ENCODE results near the gene CELSR1. TPM values are rescaled to one million over a fixed set of nuclear protein-coding genes. Genes with fewer than 3 reads are reported as not detected.

CELSR1 gene
- total RNA-seq, 1 experiment from 2014 or later, result 33.2 TPM

DNA sequence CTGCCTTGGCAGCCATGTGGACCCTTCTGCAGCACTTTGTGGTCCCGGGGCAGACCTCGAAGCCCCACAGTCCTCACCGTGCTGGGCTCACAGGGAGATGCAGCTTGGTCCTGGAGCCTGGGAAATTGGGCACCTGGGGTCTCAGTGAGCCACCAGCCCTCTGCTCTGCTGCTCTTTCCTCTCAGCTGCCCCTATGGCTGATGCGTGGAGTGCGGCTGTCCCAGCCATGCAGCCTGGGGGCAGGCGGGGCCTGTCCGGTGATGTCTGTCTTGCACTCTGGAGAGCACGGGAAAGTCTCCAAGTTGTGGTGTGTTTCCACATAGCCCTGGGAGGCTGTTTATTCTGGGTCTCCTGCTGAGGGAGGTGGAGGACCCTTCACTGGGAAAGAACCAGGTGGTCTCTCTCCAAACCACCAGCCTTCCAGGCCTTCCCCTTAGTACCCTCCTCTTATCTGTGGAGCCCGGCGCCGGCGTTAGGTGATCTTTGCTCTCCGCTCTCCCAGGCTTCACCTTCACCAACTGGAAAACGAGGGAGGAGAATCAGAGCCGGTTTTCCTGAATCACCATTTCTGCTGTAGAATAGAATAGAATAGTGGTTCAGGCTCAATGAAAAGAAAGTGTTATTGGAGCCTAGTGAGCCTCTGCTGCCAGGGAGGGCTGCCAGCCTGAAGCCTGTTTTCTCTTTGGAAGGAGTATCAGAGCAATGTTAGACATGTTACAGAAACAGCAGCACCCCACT is 41.6 kb upstream of the CELSR1 start:
- H3K4me1 Mint-ChIP-seq (ENCODE audit: low read depth, unreplicated experiment), result peaks cover 36% of the 10 kb centered on the region
- H3K4me3 Mint-ChIP-seq (ENCODE audit: unreplicated experiment), result peak overlapping the region; percentile 78
- TSS peak; percentile 12 for BruUV-seq (replicated peaks)
- H3K9me3 Mint-ChIP-seq (ENCODE audit: unreplicated experiment), result no peaks in the 10 kb centered on the region
- Histone ChIP-seq H3K27me3 (replicated peaks; ENCODE audit: control insufficient read depth, insufficient read depth, low read length) (no peaks in the 10 kb centered on the region), H3K36me3 (ENCODE audit: control insufficient read depth, insufficient read depth, low read length) (no peaks in the 10 kb centered on the region), H3K9me3 (no peaks in the 10 kb centered on the region), H3K4me3 (ENCODE audit: low read depth, low read length) (no peak overlapping the region), H3K4me1 (peaks cover 47% of the 10 kb centered on the region)
- ChIA-PET POLR2A (no interaction called here), CTCF (no interaction called here)
- H3K27ac Mint-ChIP-seq (ENCODE audit: unreplicated experiment), result no peak overlapping the region
- intact Hi-C loops (cut with micrococcal nuclease; ENCODE audit: unreplicated experiment), result no loop called here
- H3K27me3 Mint-ChIP-seq (ENCODE audit: insufficient read depth, unreplicated experiment), result no peaks in the 10 kb centered on the region
- TF ChIP-seq, protein P1, sequence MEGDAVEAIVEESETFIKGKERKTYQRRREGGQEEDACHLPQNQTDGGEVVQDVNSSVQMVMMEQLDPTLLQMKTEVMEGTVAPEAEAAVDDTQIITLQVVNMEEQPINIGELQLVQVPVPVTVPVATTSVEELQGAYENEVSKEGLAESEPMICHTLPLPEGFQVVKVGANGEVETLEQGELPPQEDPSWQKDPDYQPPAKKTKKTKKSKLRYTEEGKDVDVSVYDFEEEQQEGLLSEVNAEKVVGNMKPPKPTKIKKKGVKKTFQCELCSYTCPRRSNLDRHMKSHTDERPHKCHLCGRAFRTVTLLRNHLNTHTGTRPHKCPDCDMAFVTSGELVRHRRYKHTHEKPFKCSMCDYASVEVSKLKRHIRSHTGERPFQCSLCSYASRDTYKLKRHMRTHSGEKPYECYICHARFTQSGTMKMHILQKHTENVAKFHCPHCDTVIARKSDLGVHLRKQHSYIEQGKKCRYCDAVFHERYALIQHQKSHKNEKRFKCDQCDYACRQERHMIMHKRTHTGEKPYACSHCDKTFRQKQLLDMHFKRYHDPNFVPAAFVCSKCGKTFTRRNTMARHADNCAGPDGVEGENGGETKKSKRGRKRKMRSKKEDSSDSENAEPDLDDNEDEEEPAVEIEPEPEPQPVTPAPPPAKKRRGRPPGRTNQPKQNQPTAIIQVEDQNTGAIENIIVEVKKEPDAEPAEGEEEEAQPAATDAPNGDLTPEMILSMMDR (IDR thresholded peaks at IDR 0.05; ENCODE audit: insufficient read depth in 1 of 2, low read depth in 1 of 2, low read length in 1 of 2, severe bottlenecking in 1 of 2, unreplicated experiment in 1 of 2), result no peak
- H3K36me3 Mint-ChIP-seq (ENCODE audit: insufficient read depth, unreplicated experiment), result no peaks in the 10 kb centered on the region
- DNase-seq, result peak; percentile 19 to 32

DNA sequence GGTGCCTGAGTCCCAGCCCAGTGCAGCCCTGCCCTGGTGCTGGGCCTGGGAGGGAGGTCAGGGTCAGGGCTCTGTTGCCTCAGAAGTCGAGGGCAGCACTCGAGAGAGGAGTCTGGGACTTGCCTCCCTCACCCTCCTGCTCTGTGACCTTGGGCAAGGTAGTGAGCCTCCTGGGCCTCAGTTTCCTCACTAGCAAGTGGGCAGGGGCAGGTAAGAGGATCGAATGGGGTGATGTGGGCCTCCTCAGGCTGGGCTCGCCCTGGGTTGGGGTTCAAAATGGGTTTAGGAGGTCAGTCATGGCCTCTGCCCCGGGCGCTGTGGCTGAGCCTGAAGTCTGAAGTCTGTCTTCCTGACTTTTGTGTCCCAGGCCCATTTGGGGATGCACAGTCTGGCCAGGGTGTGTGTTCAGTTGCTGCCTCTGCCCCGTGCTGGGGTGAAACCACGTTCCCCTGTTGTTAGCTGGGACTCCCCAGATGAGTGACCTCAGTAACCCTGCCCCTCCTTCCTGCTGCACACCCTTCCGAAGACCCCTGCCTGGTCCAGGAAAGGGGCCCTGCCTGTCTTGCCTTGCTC is 40.9 kb upstream of the CELSR1 start:
- Histone ChIP-seq H3K36me3 (ENCODE audit: control insufficient read depth, insufficient read depth, low read length) (no peaks in the 10 kb centered on the region), H3K4me3 (ENCODE audit: low read depth, low read length) (peak overlapping the region; percentile 72), H3K9me3 (no peaks in the 10 kb centered on the region), H3K4me1 (peaks cover 46% of the 10 kb centered on the region), H3K27me3 (replicated peaks; ENCODE audit: control insufficient read depth, insufficient read depth, low read length) (no peaks in the 10 kb centered on the region)
- peaks cover 32% of the 10 kb centered on the region for H3K4me1 Mint-ChIP-seq (ENCODE audit: low read depth, unreplicated experiment)
- peak in 1 of 2 experiments; percentile 35 for DNase-seq
- CTCF ChIA-PET, result no interaction called here
- POLR2A ChIA-PET, result no interaction called here
- intact Hi-C loops (cut with micrococcal nuclease; ENCODE audit: unreplicated experiment), result no loop called here
- H3K27me3 Mint-ChIP-seq (ENCODE audit: insufficient read depth, unreplicated experiment), result no peaks in the 10 kb centered on the region
- TF ChIP-seq, protein P1 (IDR thresholded peaks at IDR 0.05; ENCODE audit: insufficient read depth in 1 of 2, low read depth in 1 of 2, low read length in 1 of 2, severe bottlenecking in 1 of 2, unreplicated experiment in 1 of 2), result no peak
- H3K4me3 Mint-ChIP-seq (ENCODE audit: unreplicated experiment), result peak overlapping the region; percentile 78
- no TSS peak for BruUV-seq (replicated peaks)
- no peak overlapping the region for H3K27ac Mint-ChIP-seq (ENCODE audit: unreplicated experiment)
- no peaks in the 10 kb centered on the region for H3K9me3 Mint-ChIP-seq (ENCODE audit: unreplicated experiment)
- H3K36me3 Mint-ChIP-seq (ENCODE audit: insufficient read depth, unreplicated experiment), result no peaks in the 10 kb centered on the region

DNA sequence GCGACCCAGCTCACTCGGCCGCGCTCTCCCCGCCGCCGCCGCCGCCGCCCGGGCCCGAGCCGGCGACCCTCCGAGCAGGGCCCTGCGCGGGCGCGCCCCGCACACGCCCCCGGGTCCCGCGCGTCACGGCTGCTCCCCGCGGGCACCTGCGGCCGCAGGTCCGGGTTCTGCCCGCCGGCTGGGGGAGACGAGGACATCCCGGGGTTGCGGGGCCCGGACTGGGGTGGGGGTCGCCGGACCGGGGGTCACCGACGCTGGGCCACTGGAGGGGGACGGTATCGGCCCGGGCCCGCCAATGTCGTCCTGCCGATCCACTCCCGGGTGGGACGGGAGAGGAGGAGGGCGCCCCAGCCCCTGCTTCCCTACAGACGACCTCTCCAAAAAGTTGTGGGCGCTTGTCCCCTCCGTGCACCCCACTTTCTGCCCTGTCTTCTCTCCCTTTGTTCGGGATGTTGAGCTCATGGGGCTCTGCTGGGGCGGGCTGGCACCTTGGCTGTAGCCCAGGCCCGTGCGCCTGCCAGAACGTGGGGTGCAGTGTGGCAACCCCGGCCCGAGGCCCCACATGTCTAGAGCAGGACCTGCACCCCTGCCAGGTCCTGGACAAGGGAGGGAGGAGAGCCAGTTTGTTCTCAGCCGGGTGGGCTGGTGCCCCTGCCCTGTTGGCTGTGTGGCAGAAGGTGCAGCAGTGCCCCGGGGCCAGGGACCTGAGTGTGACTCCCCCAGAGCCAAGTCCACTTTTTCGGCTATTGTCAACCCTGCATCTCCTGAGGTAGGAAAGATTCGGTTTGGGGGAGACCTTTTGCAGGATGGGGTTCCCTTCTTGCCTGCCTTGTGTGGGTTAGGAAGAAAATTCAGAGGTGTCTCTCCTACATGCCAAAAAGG is 40.2 kb upstream of the CELSR1 start:
- no TSS peak for BruUV-seq (replicated peaks)
- H3K36me3 ChIP-seq (ENCODE audit: control insufficient read depth, insufficient read depth, low read length), result no peaks in the 10 kb centered on the region
- no peaks in the 10 kb centered on the region for H3K27me3 ChIP-seq (replicated peaks; ENCODE audit: control insufficient read depth, insufficient read depth, low read length)
- no peak overlapping the region for H3K27ac Mint-ChIP-seq (ENCODE audit: unreplicated experiment)
- POLR2A ChIA-PET, result no interaction called here
- peaks cover 45% of the 10 kb centered on the region for H3K4me1 ChIP-seq
- H3K4me3 ChIP-seq (ENCODE audit: low read depth, low read length), result peak overlapping the region; percentile 72
- TF ChIP-seq, protein P1 (IDR thresholded peaks at IDR 0.05; ENCODE audit: insufficient read depth in 1 of 2, low read depth in 1 of 2, low read length in 1 of 2, severe bottlenecking in 1 of 2, unreplicated experiment in 1 of 2), result no peak
- DNase-seq, result no peak
- H3K4me3 Mint-ChIP-seq (ENCODE audit: unreplicated experiment), result peak overlapping the region; percentile 78
- H3K27me3 Mint-ChIP-seq (ENCODE audit: insufficient read depth, unreplicated experiment), result no peaks in the 10 kb centered on the region
- no peaks in the 10 kb centered on the region for H3K9me3 ChIP-seq
- H3K4me1 Mint-ChIP-seq (ENCODE audit: low read depth, unreplicated experiment), result peaks cover 32% of the 10 kb centered on the region
- no peaks in the 10 kb centered on the region for H3K9me3 Mint-ChIP-seq (ENCODE audit: unreplicated experiment)
- intact Hi-C loops (cut with micrococcal nuclease; ENCODE audit: unreplicated experiment), result no loop called here
- CTCF ChIA-PET, result no interaction called here
- H3K36me3 Mint-ChIP-seq (ENCODE audit: insufficient read depth, unreplicated experiment), result no peaks in the 10 kb centered on the region
